Measurements from ENCODE around the gene LRRC41. TPM values are rescaled to one million over a fixed set of nuclear protein-coding genes. Genes with fewer than 3 reads are reported as not detected.
A peak's percentile ranks its signal among the peaks of the same experiment; 100 is the strongest.
"Not testable (repeated sequence)": the region's sequence is repeated elsewhere in the genome, so short reads cannot be mapped to it uniquely, and the experiment has no call there.

The LRRC41 gene
- 10 to 100 TPM; 46.3 to 53.6 TPM for total RNA-seq
- long read RNA-seq, full-length matches to known transcripts = 91 of 150 reads
- long read RNA-seq, partial matches to known transcripts = 53 of 150 reads
- long read RNA-seq, other reads (novel, unspliced or antisense) = 6 of 150 reads

GRCh38 chr1:46303038-46303871, at the start of gene LRRC41, which contains the start of gene UQCRH:
LRRC41 (minus strand) TSS chr1:46303616; CDS start chr1:46303322, 294 bp downstream.
UQCRH (plus strand) TSS chr1:46303698; CDS start chr1:46303767, 69 bp downstream.
- intact Hi-C loops (cut with DNase I, micrococcal nuclease) = no loop called here
- peak; percentile 84 for ATAC-seq
- DNase-seq = peak; percentile 96 to 97

DNA sequence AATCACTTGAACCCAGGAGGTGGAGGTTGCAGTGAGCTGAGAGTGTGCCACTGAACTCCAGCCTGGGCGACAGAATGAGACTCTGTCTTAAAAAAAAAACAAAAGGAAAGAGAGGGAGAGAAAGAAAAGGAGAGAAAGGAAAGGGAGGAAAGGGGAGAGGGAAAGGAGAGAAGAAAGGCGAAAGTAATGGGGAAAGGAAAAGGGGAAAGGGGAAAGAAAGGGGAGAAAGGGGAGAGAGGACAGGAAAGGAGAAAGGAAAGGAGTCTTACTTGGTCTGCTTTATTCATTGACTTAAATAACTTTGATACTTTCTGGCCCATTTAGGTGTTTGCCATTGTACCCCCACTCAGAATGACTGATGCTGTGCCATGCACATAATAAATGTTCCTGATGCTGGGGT, 48.9 kb upstream of the LRRC41 start:
- DNase-seq (no peak), ATAC-seq (no peak)
- intact Hi-C loops (cut with DNase I, micrococcal nuclease) = no loop called here

DNA sequence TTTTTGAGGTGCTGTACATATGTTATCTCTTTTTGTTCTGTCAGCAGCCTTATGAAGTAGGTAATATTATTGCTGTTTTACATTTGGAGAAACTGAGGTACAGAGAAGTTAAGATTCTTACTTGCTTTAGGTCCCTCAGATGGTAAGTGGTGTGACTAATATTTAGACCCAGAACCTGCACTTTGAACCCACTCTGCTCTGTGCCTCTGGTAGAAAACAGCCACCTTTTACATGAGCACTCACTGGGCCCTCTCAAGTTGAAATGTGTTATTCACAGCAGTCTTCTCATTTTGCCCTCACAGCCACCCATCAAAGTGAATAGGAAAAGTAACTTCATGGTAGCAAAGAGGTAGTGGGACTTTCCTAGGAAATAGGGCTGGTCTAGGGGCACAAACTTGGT, 41.9 kb upstream of the LRRC41 start:
- intact Hi-C loops (cut with DNase I, micrococcal nuclease) = no loop called here
- no peak for ATAC-seq

GRCh38 chr1:46344481-46344880, 41.1 kb upstream of the LRRC41 start:
- intact Hi-C loops (cut with DNase I, micrococcal nuclease) = no loop called here
- ATAC-seq (no peak), DNase-seq (no peak)

More for the DNA sequence above, 41.9 kb upstream of the LRRC41 start:
- DNase-seq = no peak

- no peak for ATAC-seq
- DNase-seq = no peak
- intact Hi-C loops (cut with DNase I, micrococcal nuclease) = no loop called here
Measured at GRCh38 chr1:46343705-46344104, 40.3 kb upstream of the LRRC41 start.

- DNase-seq = no peak
- intact Hi-C loops (cut with DNase I, micrococcal nuclease) = no loop called here
- no peak for ATAC-seq
Measured at GRCh38 chr1:46343351-46343695, 39.9 kb upstream of the LRRC41 start.

DNA sequence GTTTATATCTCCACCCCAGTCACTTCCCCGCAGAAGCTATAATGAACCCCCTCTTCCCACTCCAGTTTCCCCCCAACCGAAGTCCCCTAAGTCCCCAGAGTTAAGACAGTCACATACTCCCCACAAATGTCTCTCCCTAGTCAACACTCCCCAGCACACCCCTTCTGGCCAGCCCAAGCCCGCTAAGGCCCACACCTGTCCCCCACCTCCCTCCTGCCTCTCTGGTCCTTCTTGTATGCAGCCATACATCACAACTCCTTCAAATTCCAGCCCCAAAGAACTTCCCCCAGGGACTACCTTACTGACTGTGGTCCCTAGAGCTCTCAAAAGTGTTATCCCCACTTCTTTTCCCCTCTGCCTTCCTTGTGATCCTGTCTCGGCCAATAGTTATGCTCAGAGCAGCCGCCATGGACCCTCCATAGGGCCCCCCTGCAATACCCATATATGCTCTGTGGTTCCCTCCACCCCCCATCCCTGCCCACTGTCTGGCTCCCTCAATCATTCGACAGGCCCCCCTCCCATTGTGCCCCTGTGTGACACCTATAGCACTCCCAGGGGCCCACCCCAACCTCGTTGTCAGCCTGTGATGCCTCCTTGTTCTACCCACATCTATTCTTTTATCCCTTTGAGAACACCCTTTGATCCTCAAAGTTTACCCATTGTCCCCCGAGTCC, 39.4 kb upstream of the LRRC41 start:
- ATAC-seq (no peak), DNase-seq (no peak)
- intact Hi-C loops (cut with DNase I, micrococcal nuclease) = no loop called here

- DNase-seq (no peak), ATAC-seq (no peak)
- intact Hi-C loops (cut with DNase I, micrococcal nuclease) = no loop called here
Measured at GRCh38 chr1:46342084-46342656, 38.8 kb upstream of the LRRC41 start.

- ATAC-seq = no peak
- peak in 1 of 2 donors; percentile 31 for DNase-seq
- intact Hi-C loops (cut with DNase I, micrococcal nuclease) = no loop called here
Measured at GRCh38 chr1:46341222-46342083, 38.0 kb upstream of the LRRC41 start.

DNA sequence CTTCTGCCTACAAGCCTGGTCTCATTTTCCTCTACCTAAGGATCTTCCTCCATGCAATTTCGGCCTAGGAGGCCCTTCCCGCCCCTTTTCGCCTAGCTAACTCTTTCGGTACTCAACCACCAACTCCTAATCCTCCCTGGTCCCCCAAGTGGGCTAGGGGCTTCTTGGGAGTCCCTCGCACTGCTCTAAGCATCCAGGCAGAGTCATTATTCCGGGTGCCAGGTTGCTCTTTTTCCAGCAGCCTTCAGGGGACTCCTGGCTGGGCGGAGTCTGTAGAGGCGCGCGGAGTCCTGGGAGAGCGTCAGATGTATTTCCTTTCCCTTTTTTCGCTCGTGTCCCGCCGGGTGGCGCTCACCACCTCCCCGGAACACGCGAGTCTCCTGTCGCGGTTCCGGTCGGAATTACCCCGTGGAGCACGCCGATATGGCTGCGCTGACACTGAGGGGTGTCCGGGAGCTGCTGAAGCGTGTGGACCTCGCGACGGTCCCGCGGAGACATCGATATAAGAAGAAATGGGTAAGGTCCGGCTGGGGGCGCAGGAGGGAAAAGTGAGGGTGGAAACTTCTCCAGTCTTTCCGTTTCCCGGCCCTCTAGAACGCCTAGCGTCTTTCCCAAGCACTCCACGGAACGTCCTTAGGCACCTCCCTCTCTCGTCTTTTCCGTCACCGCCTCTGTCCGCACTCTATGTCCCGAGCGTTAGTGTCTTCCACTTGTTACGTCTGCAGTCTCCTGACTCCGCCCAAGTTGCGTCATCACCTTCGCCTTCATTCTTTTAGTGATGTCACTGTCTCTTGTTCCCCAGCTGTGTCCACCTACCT, 37.2 kb upstream of the LRRC41 start, which contains the start of gene NSUN4:
TSS of gene NSUN4 (plus strand) at position 404 of the 818 bp plus-strand sequence. CDS start at position 424, 20 bp downstream.
- ATAC-seq (peak; percentile 92), DNase-seq (peak; percentile 94)
- intact Hi-C loops (cut with DNase I, micrococcal nuclease) = no loop called here

- ATAC-seq; intact Hi-C loops (cut with DNase I, micrococcal nuclease): not testable (repeated sequence)
Measured at GRCh38 chr1:46337409-46337808, 34.0 kb upstream of the LRRC41 start.

DNA sequence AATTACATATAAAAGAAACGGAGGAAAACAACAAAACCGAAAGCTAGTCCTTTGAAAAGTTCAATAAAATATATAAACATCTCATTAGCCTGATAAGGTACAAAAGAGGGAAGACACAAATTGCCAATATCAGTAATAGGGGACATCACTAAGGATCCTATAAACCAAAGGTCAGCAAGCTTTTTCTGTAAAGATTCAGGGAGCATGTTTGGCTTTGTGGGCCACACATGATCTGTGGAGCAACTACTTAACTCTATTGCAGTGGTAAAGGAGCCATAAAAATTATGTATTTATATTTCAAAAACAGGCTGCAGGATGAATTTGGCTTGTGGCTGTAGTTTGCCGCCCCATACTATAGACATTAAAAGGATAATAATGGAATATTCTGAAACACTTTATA, 31.7 kb upstream of the LRRC41 start:
- DNase-seq (no peak), ATAC-seq (no peak)

More at GRCh38 chr1:46337409-46337808, 34.0 kb upstream of the LRRC41 start:
- DNase-seq = not testable (repeated sequence)

GRCh38 chr1:46334030-46334384, 30.6 kb upstream of the LRRC41 start:
- DNase-seq (no peak), ATAC-seq (no peak)
- intact Hi-C loops (cut with DNase I, micrococcal nuclease) = no loop called here

More for the DNA sequence above, 31.7 kb upstream of the LRRC41 start:
- intact Hi-C loops (cut with DNase I, micrococcal nuclease) = no loop called here

DNA sequence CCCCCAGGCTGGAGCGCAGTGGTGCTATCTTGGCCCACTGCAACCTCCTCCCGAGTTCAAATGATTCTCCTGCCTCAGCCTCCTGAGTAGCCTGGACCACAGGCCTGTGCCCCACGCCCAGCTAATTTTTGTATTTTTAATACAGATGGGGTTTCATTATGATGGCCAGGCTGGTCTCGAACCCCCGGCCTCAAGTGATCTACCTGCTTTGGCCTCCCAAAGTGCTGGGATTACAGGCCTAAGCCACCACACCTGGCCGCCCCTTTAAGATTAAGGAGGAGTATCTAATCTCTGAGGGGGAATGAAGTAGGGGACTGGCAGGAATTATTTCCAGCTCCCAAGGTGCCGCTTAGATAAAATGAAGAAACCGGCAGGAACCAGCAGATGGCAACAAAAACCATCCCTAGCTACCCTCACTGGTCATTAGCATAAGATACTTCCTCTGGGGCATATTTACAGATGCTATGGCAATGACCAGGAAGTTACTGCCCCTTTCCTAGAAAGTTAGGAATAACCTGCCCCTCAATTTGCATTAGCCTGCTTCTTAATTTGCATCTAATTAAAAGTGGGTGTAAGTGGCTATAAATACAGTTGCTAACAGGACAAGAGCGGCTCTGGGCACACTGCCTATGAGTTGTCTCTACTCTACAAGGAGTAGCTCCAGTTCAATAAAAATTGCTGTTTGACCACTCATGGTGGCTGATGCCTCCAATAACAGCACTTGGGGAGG, 30.0 kb upstream of the LRRC41 start:
- DNase-seq = no peak
- ATAC-seq = peak; percentile 96
- intact Hi-C loops (cut with DNase I, micrococcal nuclease) = no loop called here

DNA sequence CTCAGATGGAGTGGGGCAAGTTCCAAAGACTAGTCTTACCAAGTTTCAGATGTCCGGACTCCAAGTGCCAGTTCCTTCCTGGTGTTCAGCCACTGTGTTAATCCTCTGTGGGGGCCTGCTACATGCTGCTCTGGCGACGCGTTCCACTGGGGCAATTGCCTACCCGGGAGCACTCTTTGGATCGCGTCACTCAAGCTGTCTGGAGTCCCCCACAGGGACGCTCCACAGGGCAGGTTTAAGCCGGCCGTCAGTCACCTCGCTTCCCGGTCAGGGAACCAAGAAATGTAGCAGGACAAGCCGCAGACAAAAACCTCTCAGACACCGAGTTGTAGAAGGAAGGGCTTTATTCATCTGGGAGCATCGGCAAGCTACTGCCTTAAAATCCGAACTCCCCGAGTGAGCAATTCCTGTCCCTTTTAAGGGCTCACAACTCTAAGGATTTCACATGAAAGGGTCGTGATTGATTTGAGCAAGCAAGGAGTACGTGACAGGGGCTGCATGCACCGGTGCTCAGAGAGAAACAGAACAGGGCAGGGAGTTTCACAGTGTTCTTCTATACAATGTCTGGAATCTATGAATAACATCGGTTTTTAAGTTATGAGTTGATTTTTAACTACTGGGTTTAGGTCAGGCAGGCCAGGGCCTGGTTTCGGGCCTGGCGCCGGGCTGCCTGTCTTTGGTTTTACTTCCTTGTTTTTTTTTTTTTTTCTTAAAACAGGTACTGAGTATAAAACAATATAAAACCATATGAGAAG, 28.5 kb upstream of the LRRC41 start:
- intact Hi-C loops (cut with DNase I, micrococcal nuclease); ATAC-seq; DNase-seq: not testable (repeated sequence)

DNA sequence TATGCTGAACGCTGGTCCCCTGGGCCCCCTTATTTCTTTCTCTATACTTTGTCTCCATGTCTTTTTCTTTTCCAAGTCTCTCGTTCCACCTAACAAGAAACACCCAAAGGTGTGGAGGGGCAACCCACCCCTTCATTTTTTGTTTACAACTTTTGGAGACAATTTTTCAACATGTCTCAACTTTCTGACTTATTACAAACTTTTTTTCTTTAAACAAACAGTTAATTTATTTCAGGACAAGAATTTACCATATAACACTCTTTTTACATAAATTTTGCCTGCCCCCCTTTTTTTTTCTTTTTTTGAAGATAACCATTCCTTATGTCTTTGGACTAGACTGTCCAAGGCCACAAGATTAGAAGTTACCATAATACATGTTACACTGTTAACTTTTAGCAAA, 27.0 kb upstream of the LRRC41 start:
- ATAC-seq; DNase-seq; intact Hi-C loops (cut with DNase I, micrococcal nuclease): not testable (repeated sequence)
